ENCODE data around the gene PJVK. TPM values are rescaled to one million over a fixed set of nuclear protein-coding genes. Genes with fewer than 3 reads are reported as not detected.

Gene PJVK
- total and polyA plus RNA-seq, 9 of the 15 experiments (the other 6 are each of a cell fraction or from before 2014, with no cell fraction given): 0.11 to 1.5 (median 0.73) TPM

DNA sequence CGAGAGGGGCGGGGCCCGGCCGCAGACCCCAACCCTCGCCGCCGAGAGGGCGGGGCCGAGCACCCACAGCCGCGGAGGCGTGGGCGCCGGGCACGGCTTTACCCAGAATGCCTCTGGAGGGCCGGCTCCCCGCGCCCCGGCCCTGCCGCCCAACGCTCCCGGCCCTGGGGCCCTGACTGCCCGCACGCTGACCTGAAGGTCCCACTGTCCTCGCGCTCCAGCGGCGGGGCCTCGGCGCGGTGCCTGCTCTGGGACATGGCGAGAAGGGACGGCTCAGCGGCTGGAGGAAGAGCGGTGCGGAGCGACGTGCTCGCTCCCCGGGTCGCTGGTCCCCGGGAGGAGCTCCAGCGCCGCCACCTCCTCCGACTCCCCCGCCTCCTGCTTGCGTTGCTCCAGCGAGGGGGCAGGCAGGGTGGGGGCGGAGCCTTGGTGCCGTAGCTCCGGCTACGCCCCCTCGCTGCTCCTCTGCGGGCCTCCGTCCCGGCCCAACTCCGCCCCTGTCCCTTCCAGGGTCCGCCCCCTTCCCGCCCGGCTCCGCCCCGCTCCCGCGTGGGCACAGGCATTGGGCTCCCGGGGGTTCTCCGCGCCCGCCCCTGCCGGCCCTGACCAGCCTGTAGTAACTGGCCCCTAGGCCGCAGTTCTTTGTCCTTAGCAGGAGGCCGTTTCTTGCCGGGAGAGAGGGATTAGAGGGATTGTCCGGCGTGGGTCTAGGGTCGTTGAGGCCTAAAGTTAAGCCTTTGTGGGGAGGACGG is at the start of gene PJVK, which contains the start of gene PRKRA (continued):
- TF ChIP-seq, protein P1, sequence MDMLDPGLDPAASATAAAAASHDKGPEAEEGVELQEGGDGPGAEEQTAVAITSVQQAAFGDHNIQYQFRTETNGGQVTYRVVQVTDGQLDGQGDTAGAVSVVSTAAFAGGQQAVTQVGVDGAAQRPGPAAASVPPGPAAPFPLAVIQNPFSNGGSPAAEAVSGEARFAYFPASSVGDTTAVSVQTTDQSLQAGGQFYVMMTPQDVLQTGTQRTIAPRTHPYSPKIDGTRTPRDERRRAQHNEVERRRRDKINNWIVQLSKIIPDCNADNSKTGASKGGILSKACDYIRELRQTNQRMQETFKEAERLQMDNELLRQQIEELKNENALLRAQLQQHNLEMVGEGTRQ (CRISPR knock-in tag; IDR thresholded peaks at IDR 0.05): no peak
- no peak for TF ChIP-seq GTF2A2 (tag; IDR thresholded peaks at IDR 0.05)
- TF ChIP-seq ZNF316 (IDR thresholded peaks at IDR 0.05): 0 out of 2 replicates have a peak, but pooled peaks have one; percentile 30
- no peak for TF ChIP-seq ZZZ3 (IDR thresholded peaks at IDR 0.05)
- peak; percentile 73 for TF ChIP-seq SMAD4 (CRISPR knock-in tag; conservative IDR thresholded peaks at IDR 0.05)
- no peak for TF ChIP-seq FOS (IDR thresholded peaks at IDR 0.05; ENCODE audit: extremely low read depth, insufficient read length)
- TF ChIP-seq PRPF4 (IDR thresholded peaks at IDR 0.05; ENCODE audit: insufficient read depth, low read depth, low read length, poor library complexity, severe bottlenecking): peak; percentile 22
- TF ChIP-seq MBD2 (IDR thresholded peaks at IDR 0.05; ENCODE audit: borderline replicate concordance, low read depth): peak; percentile 81; the same call in 1 of the 2 replicates
- TF ChIP-seq, protein P2, sequence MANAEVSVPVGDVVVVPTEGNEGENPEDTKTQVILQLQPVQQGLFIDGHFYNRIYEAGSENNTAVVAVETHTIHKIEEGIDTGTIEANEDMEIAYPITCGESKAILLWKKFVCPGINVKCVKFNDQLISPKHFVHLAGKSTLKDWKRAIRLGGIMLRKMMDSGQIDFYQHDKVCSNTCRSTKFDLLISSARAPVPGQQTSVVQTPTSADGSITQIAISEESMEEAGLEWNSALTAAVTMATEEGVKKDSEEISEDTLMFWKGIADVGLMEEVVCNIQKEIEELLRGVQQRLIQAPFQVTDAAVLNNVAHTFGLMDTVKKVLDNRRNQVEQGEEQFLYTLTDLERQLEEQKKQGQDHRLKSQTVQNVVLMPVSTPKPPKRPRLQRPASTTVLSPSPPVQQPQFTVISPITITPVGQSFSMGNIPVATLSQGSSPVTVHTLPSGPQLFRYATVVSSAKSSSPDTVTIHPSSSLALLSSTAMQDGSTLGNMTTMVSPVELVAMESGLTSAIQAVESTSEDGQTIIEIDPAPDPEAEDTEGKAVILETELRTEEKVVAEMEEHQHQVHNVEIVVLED (CRISPR knock-in tag; IDR thresholded peaks at IDR 0.05): peak; percentile 71
- TF ChIP-seq, protein P3, sequence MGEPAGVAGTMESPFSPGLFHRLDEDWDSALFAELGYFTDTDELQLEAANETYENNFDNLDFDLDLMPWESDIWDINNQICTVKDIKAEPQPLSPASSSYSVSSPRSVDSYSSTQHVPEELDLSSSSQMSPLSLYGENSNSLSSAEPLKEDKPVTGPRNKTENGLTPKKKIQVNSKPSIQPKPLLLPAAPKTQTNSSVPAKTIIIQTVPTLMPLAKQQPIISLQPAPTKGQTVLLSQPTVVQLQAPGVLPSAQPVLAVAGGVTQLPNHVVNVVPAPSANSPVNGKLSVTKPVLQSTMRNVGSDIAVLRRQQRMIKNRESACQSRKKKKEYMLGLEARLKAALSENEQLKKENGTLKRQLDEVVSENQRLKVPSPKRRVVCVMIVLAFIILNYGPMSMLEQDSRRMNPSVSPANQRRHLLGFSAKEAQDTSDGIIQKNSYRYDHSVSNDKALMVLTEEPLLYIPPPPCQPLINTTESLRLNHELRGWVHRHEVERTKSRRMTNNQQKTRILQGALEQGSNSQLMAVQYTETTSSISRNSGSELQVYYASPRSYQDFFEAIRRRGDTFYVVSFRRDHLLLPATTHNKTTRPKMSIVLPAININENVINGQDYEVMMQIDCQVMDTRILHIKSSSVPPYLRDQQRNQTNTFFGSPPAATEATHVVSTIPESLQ (CRISPR knock-in tag; IDR thresholded peaks at IDR 0.05): peak; percentile 62; the same call in 1 of the 2 replicates
- TF ChIP-seq NR2C1 (IDR thresholded peaks at IDR 0.05): no peak
- TF ChIP-seq NR2C1 (tag; IDR thresholded peaks at IDR 0.05): no peak
- TF ChIP-seq HDAC2 (IDR thresholded peaks at IDR 0.05): no peak
- 0 out of 2 replicates have a peak, but pooled peaks have one; percentile 14 for TF ChIP-seq GATAD2A (IDR thresholded peaks at IDR 0.05)
- TF ChIP-seq, protein P4, sequence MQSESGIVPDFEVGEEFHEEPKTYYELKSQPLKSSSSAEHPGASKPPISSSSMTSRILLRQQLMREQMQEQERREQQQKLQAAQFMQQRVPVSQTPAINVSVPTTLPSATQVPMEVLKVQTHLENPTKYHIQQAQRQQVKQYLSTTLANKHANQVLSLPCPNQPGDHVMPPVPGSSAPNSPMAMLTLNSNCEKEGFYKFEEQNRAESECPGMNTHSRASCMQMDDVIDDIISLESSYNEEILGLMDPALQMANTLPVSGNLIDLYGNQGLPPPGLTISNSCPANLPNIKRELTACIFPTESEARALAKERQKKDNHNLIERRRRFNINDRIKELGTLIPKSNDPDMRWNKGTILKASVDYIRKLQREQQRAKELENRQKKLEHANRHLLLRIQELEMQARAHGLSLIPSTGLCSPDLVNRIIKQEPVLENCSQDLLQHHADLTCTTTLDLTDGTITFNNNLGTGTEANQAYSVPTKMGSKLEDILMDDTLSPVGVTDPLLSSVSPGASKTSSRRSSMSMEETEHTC (IDR thresholded peaks at IDR 0.05): no peak
- TF ChIP-seq, protein P5, sequence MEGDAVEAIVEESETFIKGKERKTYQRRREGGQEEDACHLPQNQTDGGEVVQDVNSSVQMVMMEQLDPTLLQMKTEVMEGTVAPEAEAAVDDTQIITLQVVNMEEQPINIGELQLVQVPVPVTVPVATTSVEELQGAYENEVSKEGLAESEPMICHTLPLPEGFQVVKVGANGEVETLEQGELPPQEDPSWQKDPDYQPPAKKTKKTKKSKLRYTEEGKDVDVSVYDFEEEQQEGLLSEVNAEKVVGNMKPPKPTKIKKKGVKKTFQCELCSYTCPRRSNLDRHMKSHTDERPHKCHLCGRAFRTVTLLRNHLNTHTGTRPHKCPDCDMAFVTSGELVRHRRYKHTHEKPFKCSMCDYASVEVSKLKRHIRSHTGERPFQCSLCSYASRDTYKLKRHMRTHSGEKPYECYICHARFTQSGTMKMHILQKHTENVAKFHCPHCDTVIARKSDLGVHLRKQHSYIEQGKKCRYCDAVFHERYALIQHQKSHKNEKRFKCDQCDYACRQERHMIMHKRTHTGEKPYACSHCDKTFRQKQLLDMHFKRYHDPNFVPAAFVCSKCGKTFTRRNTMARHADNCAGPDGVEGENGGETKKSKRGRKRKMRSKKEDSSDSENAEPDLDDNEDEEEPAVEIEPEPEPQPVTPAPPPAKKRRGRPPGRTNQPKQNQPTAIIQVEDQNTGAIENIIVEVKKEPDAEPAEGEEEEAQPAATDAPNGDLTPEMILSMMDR (IDR thresholded peaks at IDR 0.05 in 2 of 3, conservative IDR thresholded peaks at IDR 0.05 in 1 of 3; ENCODE audit: insufficient read depth in 2 of 3, low read depth in 1 of 3, low read length in 3 of 3): peak in 2 of 3 experiments; percentile 9 to 14; a peak in 1 of 6 replicates
- no peak for TF ChIP-seq SMARCA5 (IDR thresholded peaks at IDR 0.05)
- TF ChIP-seq ZBTB7A (IDR thresholded peaks at IDR 0.05; ENCODE audit: borderline replicate concordance, control insufficient read depth, low read depth, low read length): peak; percentile 99
- 0 out of 2 replicates have a peak, but pooled peaks have one; percentile 27 for TF ChIP-seq MTA1 (IDR thresholded peaks at IDR 0.05; ENCODE audit: borderline replicate concordance)
- TF ChIP-seq, protein P6, sequence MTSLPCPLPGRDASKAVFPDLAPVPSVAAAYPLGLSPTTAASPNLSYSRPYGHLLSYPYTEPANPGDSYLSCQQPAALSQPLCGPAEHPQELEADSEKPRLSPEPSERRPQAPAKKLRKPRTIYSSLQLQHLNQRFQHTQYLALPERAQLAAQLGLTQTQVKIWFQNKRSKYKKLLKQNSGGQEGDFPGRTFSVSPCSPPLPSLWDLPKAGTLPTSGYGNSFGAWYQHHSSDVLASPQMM (CRISPR knock-in tag; IDR thresholded peaks at IDR 0.05): no peak

All from K562 (cell line).